ENCODE measurements around the gene TLE6.

Gene TLE6

GRCh38 chr19:2986951-2987524 is 9.7 kb downstream of the TLE6 start:
- H3K27ac ChIP-seq (replicated peaks), result no peak overlapping the region
- H3K4me3 ChIP-seq (replicated peaks; ENCODE audit: insufficient read depth, low read length), result no peak overlapping the region
- TF ChIP-seq CTCF (IDR thresholded peaks at IDR 0.05; ENCODE audit: insufficient read depth, low read length), result no peak
- no peak for TF ChIP-seq SPI1 (IDR thresholded peaks at IDR 0.05; ENCODE audit: borderline replicate concordance, low read depth)
- no peak for TF ChIP-seq POLR2AphosphoS5 (IDR thresholded peaks at IDR 0.05; ENCODE audit: low read depth)
- TF ChIP-seq GABPA (IDR thresholded peaks at IDR 0.05; ENCODE audit: low read depth), result no peak
- no peak for TF ChIP-seq REST (IDR thresholded peaks at IDR 0.05; ENCODE audit: insufficient replicate concordance, low read depth)
- peaks cover 13% of the 10 kb centered on the region for H3K27me3 ChIP-seq (ENCODE audit: insufficient read depth, poor library complexity, severe bottlenecking)
- no peak for DNase-seq (ENCODE audit: low read depth in 1 of 2, low spot score in 1 of 2)

GRCh38 chr19:2987797-2988196 is 10.4 kb downstream of the TLE6 start:
- DNase-seq (ENCODE audit: low read depth in 1 of 2, low spot score in 1 of 2), result no peak
- no peak for TF ChIP-seq SPI1 (IDR thresholded peaks at IDR 0.05; ENCODE audit: borderline replicate concordance, low read depth)
- no peak for TF ChIP-seq GABPA (IDR thresholded peaks at IDR 0.05; ENCODE audit: low read depth)
- TF ChIP-seq POLR2AphosphoS5 (IDR thresholded peaks at IDR 0.05; ENCODE audit: low read depth), result no peak
- no peak for TF ChIP-seq CTCF (IDR thresholded peaks at IDR 0.05; ENCODE audit: insufficient read depth, low read length)
- no peak for TF ChIP-seq REST (IDR thresholded peaks at IDR 0.05; ENCODE audit: insufficient replicate concordance, low read depth)
- Histone ChIP-seq H3K27me3 (ENCODE audit: insufficient read depth, poor library complexity, severe bottlenecking) (peaks cover 13% of the 10 kb centered on the region), H3K27ac (replicated peaks) (no peak overlapping the region), H3K4me3 (replicated peaks; ENCODE audit: insufficient read depth, low read length) (no peak overlapping the region)

GRCh38 chr19:2988568-2988967 is 11.2 kb downstream of the TLE6 start:
- DNase-seq (ENCODE audit: low read depth in 1 of 2, low spot score in 1 of 2), result no peak
- peaks cover 15% of the 10 kb centered on the region for H3K27me3 ChIP-seq (ENCODE audit: insufficient read depth, poor library complexity, severe bottlenecking)

More at GRCh38 chr19:2988568-2988967, 11.2 kb downstream of the TLE6 start:
- no peak overlapping the region for H3K27ac ChIP-seq (replicated peaks)
- TF ChIP-seq REST (IDR thresholded peaks at IDR 0.05; ENCODE audit: insufficient replicate concordance, low read depth) (no peak), CTCF (IDR thresholded peaks at IDR 0.05; ENCODE audit: insufficient read depth, low read length) (no peak), POLR2AphosphoS5 (IDR thresholded peaks at IDR 0.05; ENCODE audit: low read depth) (no peak), GABPA (IDR thresholded peaks at IDR 0.05; ENCODE audit: low read depth) (no peak), SPI1 (IDR thresholded peaks at IDR 0.05; ENCODE audit: borderline replicate concordance, low read depth) (no peak)
- no peak overlapping the region for H3K4me3 ChIP-seq (replicated peaks; ENCODE audit: insufficient read depth, low read length)
